ENCODE measurements around the gene PAGE2.

Gene PAGE2

DNA sequence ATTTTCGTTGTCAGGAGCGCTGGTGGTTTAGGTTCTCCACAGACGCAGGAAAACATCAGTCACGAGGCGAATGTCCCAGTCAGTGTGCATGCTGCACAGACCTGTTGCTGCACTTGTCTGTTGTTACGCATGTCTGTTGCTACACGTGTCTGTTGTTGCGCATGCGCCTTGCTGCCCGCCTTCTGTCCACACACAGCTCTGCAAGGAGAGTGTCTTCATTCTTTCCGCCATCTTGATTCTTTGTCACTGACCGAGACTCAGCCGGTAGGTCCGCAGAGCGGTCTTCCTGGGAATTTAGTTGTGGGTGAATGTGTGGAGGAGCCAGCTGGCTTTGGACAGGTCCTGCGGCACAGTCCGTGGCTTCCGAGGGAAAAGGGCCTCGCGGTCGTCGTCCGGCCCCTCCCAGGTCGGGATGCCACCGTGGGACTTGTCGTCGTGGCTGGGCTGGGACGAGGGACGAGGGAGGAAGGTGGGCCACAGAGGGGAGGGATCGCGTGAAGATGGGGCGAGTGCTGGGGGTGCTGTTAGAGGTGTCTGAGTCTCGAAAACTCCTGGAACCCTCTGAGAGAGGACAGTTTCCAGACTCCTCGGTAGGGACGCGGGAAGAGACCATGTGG is 13.9 kb upstream of the PAGE2 start, which contains the start of gene PAGE2B:
Gene PAGE2B (plus strand): TSS at position 180 of the 617 bp plus-strand sequence. CDS start 1,012 bp downstream, outside the sequence.
- no peak within 1 kb of the TSS for H3K27ac ChIP-seq
- TF ChIP-seq ZFX (IDR thresholded peaks at IDR 0.05): no peak
- TF ChIP-seq, protein P1, sequence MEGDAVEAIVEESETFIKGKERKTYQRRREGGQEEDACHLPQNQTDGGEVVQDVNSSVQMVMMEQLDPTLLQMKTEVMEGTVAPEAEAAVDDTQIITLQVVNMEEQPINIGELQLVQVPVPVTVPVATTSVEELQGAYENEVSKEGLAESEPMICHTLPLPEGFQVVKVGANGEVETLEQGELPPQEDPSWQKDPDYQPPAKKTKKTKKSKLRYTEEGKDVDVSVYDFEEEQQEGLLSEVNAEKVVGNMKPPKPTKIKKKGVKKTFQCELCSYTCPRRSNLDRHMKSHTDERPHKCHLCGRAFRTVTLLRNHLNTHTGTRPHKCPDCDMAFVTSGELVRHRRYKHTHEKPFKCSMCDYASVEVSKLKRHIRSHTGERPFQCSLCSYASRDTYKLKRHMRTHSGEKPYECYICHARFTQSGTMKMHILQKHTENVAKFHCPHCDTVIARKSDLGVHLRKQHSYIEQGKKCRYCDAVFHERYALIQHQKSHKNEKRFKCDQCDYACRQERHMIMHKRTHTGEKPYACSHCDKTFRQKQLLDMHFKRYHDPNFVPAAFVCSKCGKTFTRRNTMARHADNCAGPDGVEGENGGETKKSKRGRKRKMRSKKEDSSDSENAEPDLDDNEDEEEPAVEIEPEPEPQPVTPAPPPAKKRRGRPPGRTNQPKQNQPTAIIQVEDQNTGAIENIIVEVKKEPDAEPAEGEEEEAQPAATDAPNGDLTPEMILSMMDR (conservative IDR thresholded peaks at IDR 0.05): no peak

DNA sequence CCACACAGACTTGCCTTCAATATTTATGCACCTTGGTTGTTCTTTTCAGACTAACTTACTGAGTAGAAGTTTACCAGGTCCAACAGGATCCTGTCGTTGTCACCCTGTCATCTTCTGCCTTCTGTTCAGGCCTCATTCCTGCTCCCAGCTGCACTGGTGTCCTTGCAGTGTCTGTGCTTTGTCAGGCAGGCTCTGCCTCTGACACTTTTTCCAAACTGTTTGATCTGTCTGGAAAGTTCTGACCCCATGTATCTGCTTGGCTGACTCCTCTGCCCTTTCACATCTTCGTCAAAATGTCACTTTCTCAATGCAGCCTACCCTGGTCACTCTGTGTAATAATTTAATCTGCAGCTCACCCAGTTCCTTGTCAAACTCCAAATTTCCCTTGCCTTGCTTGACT is 9.9 kb downstream of the PAGE2 start:
- H3K27ac ChIP-seq: no peak overlapping the region
- TF ChIP-seq, protein P1 (conservative IDR thresholded peaks at IDR 0.05): no peak
- TF ChIP-seq ZFX (IDR thresholded peaks at IDR 0.05): no peak

DNA sequence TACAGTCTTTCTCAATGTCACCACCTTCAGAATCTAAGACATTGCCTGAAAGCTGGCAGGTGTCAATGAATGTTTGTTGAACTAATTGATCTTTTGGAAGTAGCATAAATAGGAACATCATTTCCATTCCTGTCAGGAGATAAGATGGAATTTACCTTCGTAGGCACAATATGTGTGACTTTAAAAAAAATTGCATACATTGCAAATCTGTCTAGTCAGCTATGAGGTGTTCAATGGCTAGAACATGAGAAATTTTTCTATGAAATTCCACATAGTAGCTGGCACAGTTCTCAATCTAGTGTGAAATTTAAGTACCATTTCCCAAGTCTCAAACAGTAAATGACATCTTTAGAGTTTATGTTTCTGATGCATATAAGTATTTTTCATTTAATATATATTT is 10.3 kb downstream of the PAGE2 start:
- H3K27ac ChIP-seq: no peak overlapping the region
- TF ChIP-seq ZFX (IDR thresholded peaks at IDR 0.05): no peak
- TF ChIP-seq, protein P1 (conservative IDR thresholded peaks at IDR 0.05): no peak

DNA sequence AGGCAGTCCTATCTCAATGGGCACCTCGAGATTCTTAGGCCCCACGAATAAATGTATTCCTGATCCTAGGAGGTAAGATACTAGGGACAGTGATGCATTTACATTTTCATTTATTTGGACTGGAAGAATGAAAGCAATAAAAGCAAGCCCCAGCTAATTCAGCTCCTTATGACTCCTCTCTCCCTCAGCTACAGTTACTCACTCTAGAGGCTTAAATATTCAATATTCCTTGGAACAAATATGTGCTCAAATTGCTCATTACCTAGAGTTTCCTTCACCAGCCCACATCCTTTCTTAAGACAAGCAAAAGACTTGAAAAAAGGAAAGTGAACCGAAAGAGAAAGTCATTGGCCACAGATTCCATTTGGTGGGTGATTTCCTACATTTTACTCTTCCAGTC is 13.9 kb downstream of the PAGE2 start:
- TF ChIP-seq ZFX (IDR thresholded peaks at IDR 0.05): no peak
- TF ChIP-seq, protein P1 (conservative IDR thresholded peaks at IDR 0.05): no peak
- H3K27ac ChIP-seq: no peak overlapping the region

DNA sequence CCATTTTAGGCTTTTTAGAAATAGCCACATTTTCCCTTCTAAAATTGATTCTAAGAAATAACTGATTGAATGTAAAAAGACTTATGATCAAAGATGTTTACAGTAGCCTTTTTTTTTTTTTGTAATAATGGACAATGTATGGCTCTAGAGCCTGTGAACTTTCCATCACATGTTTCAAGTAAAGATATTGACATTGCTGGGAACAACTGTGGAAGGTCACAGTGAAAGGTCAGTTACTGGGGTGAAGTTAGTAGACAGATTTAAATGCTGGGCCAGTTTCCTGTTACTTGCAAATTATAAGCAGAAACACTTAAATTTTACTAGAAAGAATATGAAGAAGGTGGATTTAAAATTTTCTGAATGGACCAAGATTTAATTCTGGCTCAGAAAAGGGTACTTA is 18.4 kb downstream of the PAGE2 start:
- TF ChIP-seq, protein P1 (conservative IDR thresholded peaks at IDR 0.05): no peak
- no peak for TF ChIP-seq ZFX (IDR thresholded peaks at IDR 0.05)
- no peak overlapping the region for H3K27ac ChIP-seq

DNA sequence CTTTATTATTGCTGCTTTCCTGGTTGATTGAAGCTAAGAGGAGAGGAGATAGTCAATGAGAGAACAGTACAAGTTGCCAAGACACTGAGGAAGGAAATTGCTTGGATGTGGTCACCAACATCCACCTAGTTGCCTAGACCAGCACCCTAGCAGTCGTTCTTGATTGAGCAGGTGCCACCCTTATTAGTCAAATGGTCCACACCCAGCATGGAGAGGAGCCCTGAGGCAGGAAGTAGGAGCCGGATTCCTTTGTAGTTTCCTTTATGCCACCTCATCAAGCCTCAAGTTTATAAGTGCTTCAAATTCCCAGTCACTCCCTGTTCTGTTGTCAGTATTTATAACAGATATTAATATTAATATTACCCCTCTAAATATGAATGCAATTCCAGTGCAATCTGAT is 19.1 kb downstream of the PAGE2 start:
- TF ChIP-seq ZFX (IDR thresholded peaks at IDR 0.05): no peak
- TF ChIP-seq, protein P1 (conservative IDR thresholded peaks at IDR 0.05): no peak

DNA sequence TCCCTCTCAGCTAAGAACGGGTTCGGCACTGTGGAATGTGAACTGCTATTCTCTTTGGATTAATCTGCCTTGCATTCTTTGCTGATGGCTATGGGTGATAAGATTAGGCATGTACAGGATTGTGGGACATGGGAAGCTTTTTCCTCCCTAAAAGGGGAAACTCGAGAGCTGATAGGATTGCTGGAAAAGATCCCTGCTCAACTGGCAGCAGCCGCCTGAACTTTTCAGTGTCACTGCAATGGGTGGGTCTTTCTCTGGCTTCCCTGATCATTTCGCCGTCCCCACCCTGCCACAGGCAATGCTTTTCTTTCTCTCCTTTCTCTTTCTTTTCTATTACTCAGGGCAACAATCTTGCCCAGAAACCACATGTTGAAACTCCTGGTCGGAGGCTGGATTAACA is 20.5 kb downstream of the PAGE2 start:
- no peak overlapping the region for H3K27ac ChIP-seq
- no peak for TF ChIP-seq ZFX (IDR thresholded peaks at IDR 0.05)
- TF ChIP-seq, protein P1 (conservative IDR thresholded peaks at IDR 0.05): no peak

More for the DNA sequence above, 19.1 kb downstream of the PAGE2 start:
- no peak overlapping the region for H3K27ac ChIP-seq

Data from C4-2B (cell line).